Panc1 (cell line): ENCODE data around the gene CLEC16A. TPM values are rescaled to one million over a fixed set of nuclear protein-coding genes. Genes with fewer than 3 reads are reported as not detected.

Experiments used
- ATAC-seq: fragments of 200-7000 bp; cut with Tn5 transposase; 2 replicates; pipeline ENCODE4 v1.9.1; 2020; ENCODE audit warnings: mild to moderate bottlenecking, moderate library complexity
- BruUV-seq: library from RNA; stranded (reverse); fragments of 400-500 nt; replicated peaks from 2 replicates; lab custom pipeline; 2021; lab: Mats Ljungman, UMichigan
- CTCF ChIA-PET: fragments of 300-600 bp; sonication (Branson Sonifier 250); formaldehyde crosslinking; loops from one replicate; lab custom pipeline; 2022; ENCODE audit warnings: antibody characterized with exemption; lab: Charles Lee
- POLR2A ChIA-PET: fragments of 300-600 bp; sonication (Branson Sonifier 250); formaldehyde crosslinking; loops from one replicate; lab custom pipeline; 2022; ENCODE audit warnings: antibody characterized with exemption; lab: Charles Lee
- DNase-seq: peaks from one replicate; pipeline ENCODE4 v3.0.0-alpha.2; 2010; ENCODE audit warnings: low read depth, low spot score
- H3K27ac ChIP-seq: 2 replicates; pipeline ENCODE4 v1.5.1; 2011; ENCODE audit warnings: mild to moderate bottlenecking, low read length, inconsistent platforms
- H3K27me3 ChIP-seq: fragments of 200-500 bp; sonication (Bioruptor generic); 2 replicates; pipeline ENCODE4 v1.6.0; 2014; ENCODE audit warnings: low read length, inconsistent platforms; ENCODE audit not compliant: control insufficient read depth, insufficient read depth
- H3K36me3 ChIP-seq: fragments of 200-500 bp; sonication (Bioruptor generic); 2 replicates; pipeline ENCODE4 v1.5.1; 2014; ENCODE audit warnings: inconsistent platforms, mild to moderate bottlenecking, low read length, moderate library complexity; ENCODE audit not compliant: control insufficient read depth, insufficient read depth
- H3K4me1 ChIP-seq: 2 replicates; pipeline ENCODE4 v1.5.1; 2011; ENCODE audit warnings: inconsistent platforms, mild to moderate bottlenecking, low read length, moderate library complexity; ENCODE audit not compliant: control insufficient read depth, insufficient read depth
- H3K4me3 ChIP-seq, 2 experiments: 2 replicates each; pipeline ENCODE4 v1.5.1; 2011 to 2012; ENCODE audit warnings: low read depth in 2 of 2, low read length in 2 of 2, mild to moderate bottlenecking in 2 of 2, inconsistent platforms in 1 of 2, moderate library complexity in 1 of 2
- H3K9me3 ChIP-seq: fragments of 200-500 bp; sonication (Bioruptor generic); 2 replicates; pipeline ENCODE4 v1.5.1; 2014; ENCODE audit warnings: low read depth, mild to moderate bottlenecking, inconsistent platforms, low read length, moderate library complexity; ENCODE audit not compliant: control insufficient read depth, insufficient read depth
- CTCF ChIP-seq: fragments of 450-650 bp; IDR thresholded peaks from 2 replicates; pipeline ENCODE4 v1.5.1; 2017; ENCODE audit warnings: mild to moderate bottlenecking
- POLR2AphosphoS5 ChIP-seq: IDR thresholded peaks from 2 replicates; pipeline ENCODE4 v1.6.1; 2012; ENCODE audit warnings: mild to moderate bottlenecking, low read depth, low read length, moderate library complexity
- REST ChIP-seq, 2 experiments: IDR thresholded peaks; 2 replicates each; pipeline ENCODE4 v1.6.1; 2011 to 2012; ENCODE audit warnings: low read depth in 2 of 2, control low read depth in 1 of 2, low read length in 1 of 2, mild to moderate bottlenecking in 1 of 2, moderate library complexity in 1 of 2; ENCODE audit not compliant: insufficient read depth in 1 of 2
- SIN3A ChIP-seq: IDR thresholded peaks from 2 replicates; pipeline ENCODE4 v1.6.1; 2012; ENCODE audit warnings: low read depth, mild to moderate bottlenecking, low read length, moderate library complexity, borderline replicate concordance; ENCODE audit not compliant: insufficient read depth
- TCF7L2 ChIP-seq: IDR thresholded peaks from 2 replicates; pipeline ENCODE4 v1.6.1; 2011; ENCODE audit warnings: mild to moderate bottlenecking, low read depth, low read length, inconsistent platforms
- in situ Hi-C: cut with HindIII; loops from 2 replicates; pipeline ENCODE4 v1.10.0; 2016; ENCODE audit warnings: low sequenced_read_pairs, low pct_unique_long_range_greater_than_20kb
- intact Hi-C: fragments of 100-400 bp; cut with micrococcal nuclease; formaldehyde crosslinking; loops from one replicate; pipeline ENCODE4 v1.10.0; 2022; ENCODE audit not compliant: unreplicated experiment
- total RNA-seq: library from RNA; stranded (reverse); gene quantifications from one replicate; pipeline ENCODE4 v1.2.1, GENCODE V29; 2021; ENCODE audit not compliant: unreplicated experiment

The CLEC16A gene
- total RNA-seq, 1 experiment from 2014 or later = 21.0 TPM

- POLR2A ChIA-PET = no interaction called here
- in situ Hi-C loops = no loop called here
- Histone ChIP-seq H3K9me3 (peaks cover 5% of the 10 kb centered on the region; the same call in 1 of the 2 replicates), H3K4me3 (no peak overlapping the region), H3K4me1 (no peaks in the 10 kb centered on the region), H3K27me3 (no peaks in the 10 kb centered on the region), H3K36me3 (no peaks in the 10 kb centered on the region), H3K27ac (no peak overlapping the region)
- intact Hi-C loops = no loop called here
- CTCF ChIA-PET = no interaction called here
- no peak for DNase-seq
- TF ChIP-seq REST (IDR thresholded peaks at IDR 0.05; ENCODE audit: insufficient read depth in 1 of 2, low read depth in 2 of 2, low read length in 1 of 2) (no peak), CTCF (no peak), POLR2AphosphoS5 (no peak), TCF7L2 (no peak), SIN3A (no peak)
- no TSS peak for BruUV-seq
- ATAC-seq = 0 out of 2 replicates have a peak, but pooled peaks have one; percentile 35
Observed at GRCh38 chr16:11212798-11213196, 268.4 kb downstream of the CLEC16A start.

GRCh38 chr16:11213373-11213772, 269.0 kb downstream of the CLEC16A start:
- DNase-seq = no peak
- peaks cover 5% of the 10 kb centered on the region; the same call in 1 of the 2 replicates for H3K9me3 ChIP-seq
- TF ChIP-seq POLR2AphosphoS5 (no peak), SIN3A (no peak), REST (IDR thresholded peaks at IDR 0.05; ENCODE audit: insufficient read depth in 1 of 2, low read depth in 2 of 2, low read length in 1 of 2) (no peak), CTCF (no peak), TCF7L2 (no peak)
- ChIA-PET POLR2A (no interaction called here), CTCF (interaction anchor here (0.6 kb wide), 1 partner anchor 41 kb away, joined by 5 read pairs; no protein-coding TSS in a partner anchor)
- BruUV-seq = no TSS peak
- H3K27me3 ChIP-seq = no peaks in the 10 kb centered on the region
- no peaks in the 10 kb centered on the region for H3K36me3 ChIP-seq
- no peak overlapping the region for H3K4me3 ChIP-seq
- H3K27ac ChIP-seq = no peak overlapping the region
- ATAC-seq = 0 out of 2 replicates have a peak, but pooled peaks have one; percentile 4
- in situ Hi-C loops (no loop called here), intact Hi-C loops (no loop called here)
- H3K4me1 ChIP-seq = no peaks in the 10 kb centered on the region
